K562 (cell line): Measurements from ENCODE around the gene PLXNB3.
"Not testable (repeated sequence)": the region's sequence is repeated elsewhere in the genome, so short reads cannot be mapped to it uniquely, and the experiment has no call there.

Experiments
- CEBPZ ChIP-seq: fragments of 150-350 bp; IDR thresholded peaks from 2 replicates; pipeline ENCODE4 v1.6.1; 2014; ENCODE audit warnings: low read depth, mild to moderate bottlenecking, low read length, borderline replicate concordance
- HDAC2 ChIP-seq: fragments of 450-650 bp; IDR thresholded peaks from 2 replicates; pipeline ENCODE4 v1.6.1; 2016; ENCODE audit warnings: mild to moderate bottlenecking
- ILF3 ChIP-seq: fragments of 450-650 bp; IDR thresholded peaks from 2 replicates; pipeline ENCODE4 v1.6.1; 2018; ENCODE audit warnings: antibody characterized with exemption, mild to moderate bottlenecking, moderate library complexity, borderline replicate concordance
- KLF13 ChIP-seq: fragments of 450-650 bp; IDR thresholded peaks from 2 replicates; pipeline ENCODE4 v1.6.1; 2016; ENCODE audit warnings: missing genetic modification characterization, low read depth, mild to moderate bottlenecking, missing compliant biosample characterization, moderate library complexity, borderline replicate concordance
- RAD21 ChIP-seq, 2 experiments: fragments of 250-450 bp in 1 of 2; fragments of 450-650 bp in 1 of 2; sonication (Bioruptor Pico) in 1 of 2; formaldehyde crosslinking in 1 of 2; IDR thresholded peaks in 1 of 2; conservative IDR thresholded peaks in 1 of 2; 2 replicates each; pipeline versions ENCODE4 v1.4.0 to v1.8.0; 2020 to 2022; ENCODE audit warnings: mild to moderate bottlenecking in 2 of 2, moderate library complexity in 1 of 2

- not testable (repeated sequence) for TF ChIP-seq HDAC2; ILF3; KLF13 (tag); CEBPZ; RAD21 (CRISPR knock-in tag; conservative IDR thresholded peaks at IDR 0.05 in 1 of 2, IDR thresholded peaks at IDR 0.05 in 1 of 2)
These were observed 17.1 kb upstream of the PLXNB3 start for GRCh38 chrX:153746991-153747390.
